HG02571 (cell line): ENCODE measurements around the gene RBSN.
A peak's percentile ranks its signal among the peaks of the same experiment; 100 is the strongest.

ENCODE experiments used
- ATAC-seq: cut with Tn5 transposase; IDR thresholded peaks from one replicate; pipeline ENCODE4 v1.9.1; 2021; ENCODE audit warnings: mild to moderate bottlenecking, moderate library complexity; ENCODE audit not compliant: unreplicated experiment

RBSN gene

GRCh38 chr3:15102256-15102655, 3.3 kb upstream of the RBSN start:
- no peak for ATAC-seq

- peak; percentile 11 for ATAC-seq
Measured at GRCh38 chr3:15099364-15100098, 583 bp upstream of the RBSN start.

- ATAC-seq, result no peak
Measured at GRCh38 chr3:15097891-15098290, 1.1 kb downstream of the RBSN start.

GRCh38 chr3:15096046-15096445, 2.9 kb downstream of the RBSN start:
- ATAC-seq, result no peak

GRCh38 chr3:15094187-15094875, 4.6 kb downstream of the RBSN start:
- ATAC-seq, result no peak

- ATAC-seq, result no peak
Measured at GRCh38 chr3:15092686-15093085, 6.3 kb downstream of the RBSN start.

GRCh38 chr3:15091575-15091974, 7.4 kb downstream of the RBSN start:
- no peak for ATAC-seq

GRCh38 chr3:15089201-15089600, 9.7 kb downstream of the RBSN start:
- ATAC-seq, result no peak

GRCh38 chr3:15086699-15087098, 12.2 kb downstream of the RBSN start:
- no peak for ATAC-seq

- no peak for ATAC-seq
Measured at GRCh38 chr3:15086263-15086662, 12.7 kb downstream of the RBSN start.

- no peak for ATAC-seq
Measured at GRCh38 chr3:15083252-15083651, 15.7 kb downstream of the RBSN start.

- no peak for ATAC-seq
Measured at GRCh38 chr3:15081960-15082664, 16.8 kb downstream of the RBSN start.

GRCh38 chr3:15079091-15079490, 19.9 kb downstream of the RBSN start:
- no peak for ATAC-seq

GRCh38 chr3:15074500-15074899, 24.4 kb downstream of the RBSN start:
- ATAC-seq, result no peak

GRCh38 chr3:15071699-15072098, 27.2 kb downstream of the RBSN start:
- no peak for ATAC-seq

- ATAC-seq, result no peak
Measured at GRCh38 chr3:15069441-15069840, 29.5 kb downstream of the RBSN start.

GRCh38 chr3:15066467-15066866, 32.5 kb downstream of the RBSN start:
- no peak for ATAC-seq

GRCh38 chr3:15065550-15066007, 33.4 kb downstream of the RBSN start:
- no peak for ATAC-seq

GRCh38 chr3:15064835-15065549, 34.0 kb downstream of the RBSN start, which contains the start of gene MRPS25:
Gene MRPS25 (minus strand): TSS chr3:15065315. CDS start chr3:15065194, 121 bp downstream.
- ATAC-seq, result peak; percentile 95

- peak; percentile 18 for ATAC-seq
Measured at GRCh38 chr3:15064299-15064834, 34.6 kb downstream of the RBSN start.
